A549 (cell line): ENCODE measurements around the gene MYO1D. TPM values are rescaled to one million over a fixed set of nuclear protein-coding genes. Genes with fewer than 3 reads are reported as not detected.

Source experiments
- ATAC-seq, 2 experiments: fragments of 200-7000 bp in 1 of 2; fragments of >200 bp in 1 of 2; cut with Nextera tagmentation in 1 of 2; cut with Tn5 transposase in 1 of 2; 3 replicates each; pipeline versions ENCODE4 v1.8.0 to v1.9.1; 2018 to 2020; ENCODE audit warnings: mild to moderate bottlenecking in 1 of 2, moderate library complexity in 1 of 2
- CTCF ChIA-PET: fragments of 300-600 bp; sonication (Branson Sonifier 250); formaldehyde crosslinking; extraction: SDS; loops from one replicate; lab custom pipeline; 2021; ENCODE audit warnings: antibody characterized with exemption, inconsistent platforms; lab: Yijun Ruan, JAX
- POLR2A ChIA-PET: fragments of 350-600 bp; formaldehyde crosslinking; extraction: SDS; loops from one replicate; lab custom pipeline; 2021; ENCODE audit warnings: antibody characterized with exemption, inconsistent platforms; lab: Yijun Ruan, JAX
- DNase-seq, 2 experiments: peaks; one replicate each; pipeline versions ENCODE4 v3.0.0 to v3.0.0-alpha.2; 2011 to 2016; ENCODE audit warnings: low read depth in 1 of 2, low spot score in 1 of 2
- FAIRE-seq: peaks from 2 replicates; lab custom pipeline; 2011; peaks lifted over from hg19 to GRCh38; lab: Jason Lieb, UNC
- H3K27ac ChIP-seq, 2 experiments: fragments of >200 bp; sonication (Bioruptor Twin); formaldehyde crosslinking; 3 replicates each; pipeline ENCODE4 v1.5.1; 2016 to 2017
- H3K4me1 ChIP-seq: fragments of >200 bp; sonication (Bioruptor Twin); formaldehyde crosslinking; 3 replicates; pipeline ENCODE4 v1.6.1; 2016
- H3K4me2 ChIP-seq: fragments of >200 bp; sonication (Bioruptor Twin); formaldehyde crosslinking; 3 replicates; pipeline ENCODE4 v1.6.1; 2016
- H3K4me3 ChIP-seq: fragments of >200 bp; sonication (Bioruptor Twin); formaldehyde crosslinking; 3 replicates; pipeline ENCODE4 v1.5.1; 2016
- H3K9me3 ChIP-seq: fragments of >200 bp; sonication (Bioruptor Twin); formaldehyde crosslinking; 3 replicates; pipeline ENCODE4 v1.6.1; 2016
- ATOH8 ChIP-seq: fragments of 250-450 bp; sonication (Bioruptor Pico); IDR thresholded peaks from 2 replicates; pipeline ENCODE4 v1.5.0; 2020; ENCODE audit warnings: low read depth, mild to moderate bottlenecking, moderate library complexity
- BHLHE40 ChIP-seq: IDR thresholded peaks from 2 replicates; pipeline ENCODE4 v1.6.1; 2012; ENCODE audit warnings: low read depth, low read length, inconsistent platforms
- CBX2 ChIP-seq: fragments of 200-600 bp; sonication (generic); IDR thresholded peaks from 2 replicates; pipeline ENCODE4 v1.6.1; 2016; ENCODE audit warnings: low read depth, mild to moderate bottlenecking, borderline replicate concordance
- CBX8 ChIP-seq: fragments of 200-600 bp; sonication (generic); IDR thresholded peaks from 2 replicates; pipeline ENCODE4 v1.6.1; 2016
- CHD2 ChIP-seq: fragments of 150-350 bp; IDR thresholded peaks from 2 replicates; pipeline ENCODE4 v1.6.1; 2014; ENCODE audit warnings: low read length; ENCODE audit not compliant: partially characterized antibody
- EHMT2 ChIP-seq: fragments of 200-600 bp; sonication (generic); IDR thresholded peaks from 2 replicates; pipeline ENCODE4 v1.6.1; 2016; ENCODE audit warnings: antibody characterized with exemption, low read depth, mild to moderate bottlenecking, moderate library complexity
- ESRRA ChIP-seq: fragments of 150-350 bp; IDR thresholded peaks from 2 replicates; pipeline ENCODE4 v1.6.1; 2014; ENCODE audit warnings: mild to moderate bottlenecking, low read length, borderline replicate concordance
- FOSL2 ChIP-seq, 2 experiments: fragments of 450-650 bp in 1 of 2; fragments of >200 bp in 1 of 2; sonication (Bioruptor Twin) in 1 of 2; formaldehyde crosslinking; IDR thresholded peaks; 2 replicates each; pipeline versions ENCODE4 v1.5.0 to v1.6.1; 2016 to 2020; ENCODE audit warnings: mild to moderate bottlenecking in 1 of 2, moderate library complexity in 1 of 2
- HEYL ChIP-seq: fragments of 250-450 bp; sonication (Bioruptor Pico); IDR thresholded peaks from 2 replicates; pipeline ENCODE4 v1.8.0; 2021; ENCODE audit warnings: mild to moderate bottlenecking, moderate library complexity
- HOXB13 ChIP-seq: fragments of 250-450 bp; sonication (Bioruptor Pico); IDR thresholded peaks from 2 replicates; pipeline ENCODE4 v1.5.0; 2020; ENCODE audit warnings: low read depth, mild to moderate bottlenecking, moderate library complexity
- MYC ChIP-seq: IDR thresholded peaks from 2 replicates; pipeline ENCODE4 v1.6.1; 2012; ENCODE audit warnings: mild to moderate bottlenecking, inconsistent platforms, low read length, improper control_type of control experiment, borderline replicate concordance
- NFE2L2 ChIP-seq: fragments of 150-350 bp; conservative IDR thresholded peaks from 2 replicates; pipeline ENCODE4 v1.6.1; 2014; ENCODE audit warnings: low read length
- NR3C1 ChIP-seq: fragments of >200 bp; sonication (Bioruptor Twin); formaldehyde crosslinking; IDR thresholded peaks from 3 replicates; pipeline ENCODE4 v1.6.1; 2017
- POLR2A ChIP-seq: IDR thresholded peaks from 2 replicates; pipeline ENCODE4 v1.6.1; 2012; ENCODE audit warnings: mild to moderate bottlenecking, low read length
- POLR2AphosphoS2 ChIP-seq: conservative IDR thresholded peaks from 2 replicates; pipeline ENCODE4 v1.6.1; 2012; ENCODE audit warnings: low read length, improper control_type of control experiment, inconsistent platforms
- RARB ChIP-seq: fragments of 250-450 bp; sonication (Bioruptor Pico); IDR thresholded peaks from 2 replicates; pipeline ENCODE4 v1.8.0; 2021; ENCODE audit warnings: mild to moderate bottlenecking, moderate library complexity
- REST ChIP-seq: fragments of 200-600 bp; sonication (generic); IDR thresholded peaks from 2 replicates; pipeline ENCODE4 v1.6.1; 2016; ENCODE audit warnings: antibody characterized with exemption, mild to moderate bottlenecking, moderate library complexity
- RNF2 ChIP-seq: fragments of 200-600 bp; sonication (generic); IDR thresholded peaks from 2 replicates; pipeline ENCODE4 v1.6.1; 2016; ENCODE audit warnings: low read depth, mild to moderate bottlenecking, antibody characterized with exemption, moderate library complexity, borderline replicate concordance
- SMC3 ChIP-seq: fragments of >200 bp; sonication (Bioruptor Twin); formaldehyde crosslinking; IDR thresholded peaks from 3 replicates; pipeline ENCODE4 v1.6.1; 2018; ENCODE audit warnings: inconsistent platforms
- TFCP2L1 ChIP-seq: fragments of 250-450 bp; sonication (Bioruptor Pico); IDR thresholded peaks from 2 replicates; pipeline ENCODE4 v1.5.0; 2021; ENCODE audit warnings: mild to moderate bottlenecking
- TP53 ChIP-seq: fragments of 250-450 bp; sonication (Bioruptor Pico); IDR thresholded peaks from 2 replicates; pipeline ENCODE4 v1.5.0; 2021; ENCODE audit warnings: mild to moderate bottlenecking, moderate library complexity
- USF2 ChIP-seq: fragments of 450-650 bp; IDR thresholded peaks from 2 replicates; pipeline ENCODE4 v1.6.1; 2014; ENCODE audit warnings: antibody characterized with exemption
- ZC3H11A ChIP-seq: fragments of 450-650 bp; IDR thresholded peaks from 2 replicates; pipeline ENCODE4 v1.6.1; 2014; ENCODE audit warnings: antibody characterized with exemption, mild to moderate bottlenecking
- ZFP36 ChIP-seq: fragments of 450-650 bp; IDR thresholded peaks from 2 replicates; pipeline ENCODE4 v1.6.1; 2014; ENCODE audit warnings: borderline replicate concordance; ENCODE audit not compliant: partially characterized antibody
- ZNF302 ChIP-seq: fragments of 250-450 bp; sonication (Bioruptor Pico); IDR thresholded peaks from 2 replicates; pipeline ENCODE4 v1.9.0; 2021; ENCODE audit warnings: inconsistent platforms, mild to moderate bottlenecking, moderate library complexity
- ZSCAN20 ChIP-seq: fragments of 250-450 bp; sonication (Bioruptor Pico); IDR thresholded peaks from 2 replicates; pipeline ENCODE4 v1.8.0; 2022; ENCODE audit warnings: mild to moderate bottlenecking, moderate library complexity
- whole genome bisulfite sequencing: methylation state at CpG from one replicate; pipeline ENCODE4 v1.1.6; 2017; ENCODE audit errors: missing lambda C conversion rate; 5-methylcytosine and 5-hydroxymethylcytosine counted together
- polyA plus RNA-seq, 4 experiments: library from polyadenylated mRNA; depleted of rRNA in 3 of 4; stranded (reverse); fragments of >200 nt; fragmentation: RNase III in 1 of 4; extraction: RNeasy Plus Mini Kit Qiagen cat#74134 plus additional on column Dnase treatment in 1 of 4; gene quantifications; 2 replicates in 3 of 4; 3 replicates in 1 of 4; pipeline ENCODE4 v1.2.3, GENCODE V29; 2011 to 2017
- TF ChIP-seq, protein P1 (sequence below): IDR thresholded peaks from 2 replicates; pipeline ENCODE4 v1.6.1; 2012

MYO1D gene
- polyA plus RNA-seq, 2 of the 4 experiments (the other 2 are of a cell fraction) = 2.8 to 4.2 TPM

DNA sequence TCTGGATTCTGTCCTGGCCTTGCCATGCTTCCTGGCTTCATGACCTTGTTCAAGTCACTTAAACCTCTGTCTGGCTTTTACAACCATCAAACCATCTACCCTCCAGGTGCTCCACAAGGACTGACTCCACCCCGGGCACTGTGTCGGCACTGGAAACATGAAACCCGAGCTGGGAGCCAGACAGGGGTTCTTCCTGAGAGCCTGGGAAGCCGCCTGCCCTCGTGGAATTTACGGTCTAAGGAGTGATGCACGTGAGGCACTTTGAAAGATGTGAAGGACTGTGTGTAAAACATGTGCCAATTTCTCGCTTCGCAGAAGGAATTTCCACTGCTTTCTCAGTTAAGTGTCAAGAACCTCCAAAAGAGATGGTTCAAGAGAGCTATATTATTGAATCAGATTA lies 378.5 kb downstream of the MYO1D start:
- no peak for DNase-seq
- no peak for TF ChIP-seq ESRRA
- TF ChIP-seq POLR2A = no peak
- TF ChIP-seq TFCP2L1 = no peak
- TF ChIP-seq EHMT2 = no peak
- TF ChIP-seq MYC = no peak
- no peak for TF ChIP-seq REST
- no peak for TF ChIP-seq ZC3H11A
- TF ChIP-seq FOSL2 (IDR thresholded peaks at IDR 0.05) = no peak
- TF ChIP-seq FOSL2 (CRISPR knock-in tag; IDR thresholded peaks at IDR 0.05) = no peak
- TF ChIP-seq RNF2 = no peak
- TF ChIP-seq SMC3 = no peak
- no peak for TF ChIP-seq TP53
- TF ChIP-seq CHD2 = no peak
- TF ChIP-seq, protein P1, sequence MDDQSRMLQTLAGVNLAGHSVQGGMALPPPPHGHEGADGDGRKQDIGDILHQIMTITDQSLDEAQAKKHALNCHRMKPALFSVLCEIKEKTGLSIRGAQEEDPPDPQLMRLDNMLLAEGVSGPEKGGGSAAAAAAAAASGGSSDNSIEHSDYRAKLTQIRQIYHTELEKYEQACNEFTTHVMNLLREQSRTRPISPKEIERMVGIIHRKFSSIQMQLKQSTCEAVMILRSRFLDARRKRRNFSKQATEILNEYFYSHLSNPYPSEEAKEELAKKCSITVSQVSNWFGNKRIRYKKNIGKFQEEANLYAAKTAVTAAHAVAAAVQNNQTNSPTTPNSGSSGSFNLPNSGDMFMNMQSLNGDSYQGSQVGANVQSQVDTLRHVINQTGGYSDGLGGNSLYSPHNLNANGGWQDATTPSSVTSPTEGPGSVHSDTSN = no peak
- TF ChIP-seq HOXB13 (CRISPR knock-in tag) = no peak
- TF ChIP-seq NFE2L2 = no peak
- TF ChIP-seq ZNF302 = no peak
- TF ChIP-seq ZFP36 = no peak
- no peak for TF ChIP-seq POLR2AphosphoS2
- no peak for TF ChIP-seq CBX2
- no peak for TF ChIP-seq USF2
- no peak for ATAC-seq
- H3K27ac ChIP-seq = no peak overlapping the region
- H3K9me3 ChIP-seq = no peaks in the 10 kb centered on the region
- 79% methylated on average over 9 of the region's 9 CpGs for WGBS
- ChIA-PET CTCF (interaction anchor here (0.7 to 0.8 kb wide), 2 partner anchors 15 to 161 kb away, joined by 3 to 4 read pairs; no protein-coding TSS in a partner anchor), POLR2A (no interaction called here)
- no peak overlapping the region for H3K4me3 ChIP-seq
- H3K4me2 ChIP-seq = no peak overlapping the region
- peaks cover 16% of the 10 kb centered on the region for H3K4me1 ChIP-seq
- no peak for FAIRE-seq

- H3K27ac ChIP-seq = peak overlapping the region in 1 of 2 experiments; percentile 38; a peak in 1 of 6 replicates
- POLR2A ChIA-PET = no interaction called here
- H3K4me3 ChIP-seq = no peak overlapping the region
- peak in 1 of 2 experiments; percentile 41 for DNase-seq
- no peaks in the 10 kb centered on the region for H3K9me3 ChIP-seq
- FAIRE-seq = no peak
- no peak overlapping the region for H3K4me2 ChIP-seq
- ATAC-seq = peak; percentile 23 to 48; a peak in 3 of 6 replicates
- 71% methylated on average over 18 of the region's 18 CpGs for WGBS
- CTCF ChIA-PET = interaction anchor here (0.6 to 1.1 kb wide), 3 partner anchors 36 to 259 kb away, joined by 3 to 4 read pairs (median 3); no protein-coding TSS in a partner anchor
- H3K4me1 ChIP-seq = peaks cover 12% of the 10 kb centered on the region; the same call in 2 of the 3 replicates
- TF ChIP-seq CBX8 (no peak), REST (no peak), RARB (CRISPR knock-in tag) (no peak), HEYL (CRISPR knock-in tag) (no peak), HOXB13 (CRISPR knock-in tag) (no peak), ZFP36 (no peak), BHLHE40 (no peak), NR3C1 (no peak), ZSCAN20 (CRISPR knock-in tag) (no peak), ATOH8 (CRISPR knock-in tag) (no peak)
Measured at GRCh38 chr17:32497431-32498205, 379.3 kb downstream of the MYO1D start.
